GM12873 (cell line): ENCODE measurements around the gene CTF1.

ENCODE experiments used
- CTCF ChIP-seq: IDR thresholded peaks from 2 replicates; pipeline ENCODE4 v1.5.1; 2012; ENCODE audit warnings: low read depth, mild to moderate bottlenecking, moderate library complexity, low read length, control low read depth; ENCODE audit not compliant: insufficient read depth; ENCODE audit errors: missing control alignments

CTF1 gene

GRCh38 chr16:30867747-30868146 is 28.7 kb upstream of the CTF1 start:
- TF ChIP-seq CTCF: peak; percentile 19

GRCh38 chr16:30870904-30871303 is 25.5 kb upstream of the CTF1 start:
- no peak for TF ChIP-seq CTCF

- no peak for TF ChIP-seq CTCF
Observed at GRCh38 chr16:30874244-30874820, 22.1 kb upstream of the CTF1 start.

GRCh38 chr16:30874821-30875717 is 21.3 kb upstream of the CTF1 start:
- no peak for TF ChIP-seq CTCF

- no peak for TF ChIP-seq CTCF
Observed at GRCh38 chr16:30875871-30876801, 20.3 kb upstream of the CTF1 start.

GRCh38 chr16:30876867-30877266 is 19.5 kb upstream of the CTF1 start:
- no peak for TF ChIP-seq CTCF
